PC-9 (cell line): ENCODE measurements around the gene BUD31.
"Not testable (repeated sequence)": the region's sequence is repeated elsewhere in the genome, so short reads cannot be mapped to it uniquely, and the experiment has no call there.

ENCODE experiments used
- EZH2 ChIP-seq: fragments of 200-600 bp; sonication (generic); IDR thresholded peaks from 2 replicates; pipeline ENCODE4 v1.8.0; 2017; ENCODE audit warnings: antibody characterized with exemption, low read depth
- TF ChIP-seq, protein P1 (sequence below): fragments of 200-600 bp; sonication (generic); conservative IDR thresholded peaks from 2 replicates; pipeline ENCODE4 v1.6.1; 2017; ENCODE audit warnings: mixed run types, antibody characterized with exemption, mild to moderate bottlenecking, moderate library complexity

DNA sequence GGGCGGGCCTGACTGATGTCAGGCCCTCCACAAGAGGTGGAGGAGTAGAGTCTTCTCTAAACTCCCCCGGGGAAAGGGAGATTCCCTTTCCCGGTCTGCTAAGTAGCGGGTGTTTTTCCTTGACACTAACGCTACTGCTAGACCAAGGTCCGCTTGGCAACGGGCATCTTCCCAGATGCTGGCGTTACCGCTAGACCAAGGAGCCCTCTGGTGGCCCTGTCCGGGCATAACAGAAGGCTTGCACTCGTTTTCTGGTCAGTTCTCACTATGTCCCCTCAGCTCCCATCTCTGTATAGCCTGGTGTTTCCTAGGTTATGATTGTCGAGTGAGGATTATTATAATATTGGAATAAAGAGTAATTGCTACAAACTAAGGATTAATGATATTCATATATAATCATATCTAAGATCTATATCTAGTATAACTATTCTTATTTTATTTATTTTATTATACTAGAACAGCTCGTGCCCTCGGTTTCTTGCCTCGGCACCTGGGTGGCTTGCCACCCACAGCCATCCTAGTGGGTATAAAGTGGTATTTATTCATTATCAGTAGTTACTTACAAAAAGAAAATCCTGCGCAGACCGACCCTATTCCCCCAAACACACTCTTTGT, 6.9 kb downstream of the BUD31 start:
- TF ChIP-seq, protein P1, sequence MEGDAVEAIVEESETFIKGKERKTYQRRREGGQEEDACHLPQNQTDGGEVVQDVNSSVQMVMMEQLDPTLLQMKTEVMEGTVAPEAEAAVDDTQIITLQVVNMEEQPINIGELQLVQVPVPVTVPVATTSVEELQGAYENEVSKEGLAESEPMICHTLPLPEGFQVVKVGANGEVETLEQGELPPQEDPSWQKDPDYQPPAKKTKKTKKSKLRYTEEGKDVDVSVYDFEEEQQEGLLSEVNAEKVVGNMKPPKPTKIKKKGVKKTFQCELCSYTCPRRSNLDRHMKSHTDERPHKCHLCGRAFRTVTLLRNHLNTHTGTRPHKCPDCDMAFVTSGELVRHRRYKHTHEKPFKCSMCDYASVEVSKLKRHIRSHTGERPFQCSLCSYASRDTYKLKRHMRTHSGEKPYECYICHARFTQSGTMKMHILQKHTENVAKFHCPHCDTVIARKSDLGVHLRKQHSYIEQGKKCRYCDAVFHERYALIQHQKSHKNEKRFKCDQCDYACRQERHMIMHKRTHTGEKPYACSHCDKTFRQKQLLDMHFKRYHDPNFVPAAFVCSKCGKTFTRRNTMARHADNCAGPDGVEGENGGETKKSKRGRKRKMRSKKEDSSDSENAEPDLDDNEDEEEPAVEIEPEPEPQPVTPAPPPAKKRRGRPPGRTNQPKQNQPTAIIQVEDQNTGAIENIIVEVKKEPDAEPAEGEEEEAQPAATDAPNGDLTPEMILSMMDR: peak; percentile 72
- not testable (repeated sequence) for TF ChIP-seq EZH2
